ENCODE results near the gene SRRM4. TPM values are rescaled to one million over a fixed set of nuclear protein-coding genes. Genes with fewer than 3 reads are reported as not detected.

SRRM4 gene
- total and polyA plus RNA-seq, 2 experiments from 2014 or later = 0.53 to 0.63 TPM

DNA sequence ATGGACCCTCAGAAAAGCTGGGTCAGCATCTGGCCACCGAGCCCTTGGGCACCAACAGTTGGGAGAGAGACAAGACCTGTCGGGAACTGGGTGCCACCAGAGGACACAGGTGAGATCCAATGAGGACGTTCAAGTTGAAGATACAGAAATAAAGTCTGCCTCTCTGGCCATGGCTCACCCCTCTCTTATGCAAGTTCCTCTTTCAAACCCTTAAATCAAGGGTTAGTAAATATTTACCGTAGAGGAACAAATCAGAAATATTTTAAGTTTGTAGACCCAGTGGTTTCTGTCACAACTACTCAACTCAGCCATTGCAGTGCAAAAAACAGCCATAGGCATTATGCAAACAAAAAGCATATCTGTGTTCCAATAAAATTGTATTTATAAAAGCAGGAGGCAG is 120.9 kb downstream of the SRRM4 start:
- H3K36me3 Mint-ChIP-seq (ENCODE audit: low read depth) = peaks cover 24% of the 10 kb centered on the region
- Histone ChIP-seq H2AFZ (no peak overlapping the region), H3K4me2 (no peak overlapping the region), H3K27me3 (ENCODE audit: insufficient read depth) (no peaks in the 10 kb centered on the region), H3K27ac (ENCODE audit: low read depth) (no peak overlapping the region), H3K36me3 (ENCODE audit: insufficient read depth) (no peaks in the 10 kb centered on the region), H3K9me2 (ENCODE audit: insufficient read depth) (no peaks in the 10 kb centered on the region), H4K20me1 (replicated peaks; ENCODE audit: insufficient read depth) (no peaks in the 10 kb centered on the region), H3K4me3 (no peak overlapping the region), H3F3A (replicated peaks; ENCODE audit: low read depth) (no peaks in the 10 kb centered on the region), H3K79me2 (replicated peaks; ENCODE audit: insufficient read depth) (no peaks in the 10 kb centered on the region), H3K4me1 (ENCODE audit: insufficient read depth) (no peaks in the 10 kb centered on the region)
- H3K4me1 Mint-ChIP-seq = peaks cover 5% of the 10 kb centered on the region; the same call in 2 of the 3 replicates
- H3K9me3 Mint-ChIP-seq = peaks cover 23% of the 10 kb centered on the region
- TF ChIP-seq STAT1 (IDR thresholded peaks at IDR 0.05; ENCODE audit: unreplicated experiment) = no peak
- no peak for TF ChIP-seq EZH2 (IDR thresholded peaks at IDR 0.05; ENCODE audit: low read depth, unreplicated experiment)
- TF ChIP-seq JUNB (IDR thresholded peaks at IDR 0.05; ENCODE audit: unreplicated experiment) = no peak
- TF ChIP-seq, protein P1, sequence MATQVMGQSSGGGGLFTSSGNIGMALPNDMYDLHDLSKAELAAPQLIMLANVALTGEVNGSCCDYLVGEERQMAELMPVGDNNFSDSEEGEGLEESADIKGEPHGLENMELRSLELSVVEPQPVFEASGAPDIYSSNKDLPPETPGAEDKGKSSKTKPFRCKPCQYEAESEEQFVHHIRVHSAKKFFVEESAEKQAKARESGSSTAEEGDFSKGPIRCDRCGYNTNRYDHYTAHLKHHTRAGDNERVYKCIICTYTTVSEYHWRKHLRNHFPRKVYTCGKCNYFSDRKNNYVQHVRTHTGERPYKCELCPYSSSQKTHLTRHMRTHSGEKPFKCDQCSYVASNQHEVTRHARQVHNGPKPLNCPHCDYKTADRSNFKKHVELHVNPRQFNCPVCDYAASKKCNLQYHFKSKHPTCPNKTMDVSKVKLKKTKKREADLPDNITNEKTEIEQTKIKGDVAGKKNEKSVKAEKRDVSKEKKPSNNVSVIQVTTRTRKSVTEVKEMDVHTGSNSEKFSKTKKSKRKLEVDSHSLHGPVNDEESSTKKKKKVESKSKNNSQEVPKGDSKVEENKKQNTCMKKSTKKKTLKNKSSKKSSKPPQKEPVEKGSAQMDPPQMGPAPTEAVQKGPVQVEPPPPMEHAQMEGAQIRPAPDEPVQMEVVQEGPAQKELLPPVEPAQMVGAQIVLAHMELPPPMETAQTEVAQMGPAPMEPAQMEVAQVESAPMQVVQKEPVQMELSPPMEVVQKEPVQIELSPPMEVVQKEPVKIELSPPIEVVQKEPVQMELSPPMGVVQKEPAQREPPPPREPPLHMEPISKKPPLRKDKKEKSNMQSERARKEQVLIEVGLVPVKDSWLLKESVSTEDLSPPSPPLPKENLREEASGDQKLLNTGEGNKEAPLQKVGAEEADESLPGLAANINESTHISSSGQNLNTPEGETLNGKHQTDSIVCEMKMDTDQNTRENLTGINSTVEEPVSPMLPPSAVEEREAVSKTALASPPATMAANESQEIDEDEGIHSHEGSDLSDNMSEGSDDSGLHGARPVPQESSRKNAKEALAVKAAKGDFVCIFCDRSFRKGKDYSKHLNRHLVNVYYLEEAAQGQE (IDR thresholded peaks at IDR 0.05; ENCODE audit: unreplicated experiment) = no peak
- no peak for TF ChIP-seq POLR2AphosphoS5 (IDR thresholded peaks at IDR 0.05; ENCODE audit: low read depth)
- no peak for TF ChIP-seq ZNF114 (CRISPR knock-in tag; IDR thresholded peaks at IDR 0.05)
- TF ChIP-seq ZNF331 (CRISPR knock-in tag; IDR thresholded peaks at IDR 0.05; ENCODE audit: low read depth) = no peak
- TF ChIP-seq, protein P2, sequence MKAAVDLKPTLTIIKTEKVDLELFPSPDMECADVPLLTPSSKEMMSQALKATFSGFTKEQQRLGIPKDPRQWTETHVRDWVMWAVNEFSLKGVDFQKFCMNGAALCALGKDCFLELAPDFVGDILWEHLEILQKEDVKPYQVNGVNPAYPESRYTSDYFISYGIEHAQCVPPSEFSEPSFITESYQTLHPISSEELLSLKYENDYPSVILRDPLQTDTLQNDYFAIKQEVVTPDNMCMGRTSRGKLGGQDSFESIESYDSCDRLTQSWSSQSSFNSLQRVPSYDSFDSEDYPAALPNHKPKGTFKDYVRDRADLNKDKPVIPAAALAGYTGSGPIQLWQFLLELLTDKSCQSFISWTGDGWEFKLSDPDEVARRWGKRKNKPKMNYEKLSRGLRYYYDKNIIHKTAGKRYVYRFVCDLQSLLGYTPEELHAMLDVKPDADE (IDR thresholded peaks at IDR 0.05) = no peak
- TF ChIP-seq EZH2phosphoT487 (IDR thresholded peaks at IDR 0.05; ENCODE audit: unreplicated experiment) = no peak
- no peak for TF ChIP-seq CREB1 (CRISPR knock-in tag; IDR thresholded peaks at IDR 0.05; ENCODE audit: low read depth)
- TF ChIP-seq, protein P3, sequence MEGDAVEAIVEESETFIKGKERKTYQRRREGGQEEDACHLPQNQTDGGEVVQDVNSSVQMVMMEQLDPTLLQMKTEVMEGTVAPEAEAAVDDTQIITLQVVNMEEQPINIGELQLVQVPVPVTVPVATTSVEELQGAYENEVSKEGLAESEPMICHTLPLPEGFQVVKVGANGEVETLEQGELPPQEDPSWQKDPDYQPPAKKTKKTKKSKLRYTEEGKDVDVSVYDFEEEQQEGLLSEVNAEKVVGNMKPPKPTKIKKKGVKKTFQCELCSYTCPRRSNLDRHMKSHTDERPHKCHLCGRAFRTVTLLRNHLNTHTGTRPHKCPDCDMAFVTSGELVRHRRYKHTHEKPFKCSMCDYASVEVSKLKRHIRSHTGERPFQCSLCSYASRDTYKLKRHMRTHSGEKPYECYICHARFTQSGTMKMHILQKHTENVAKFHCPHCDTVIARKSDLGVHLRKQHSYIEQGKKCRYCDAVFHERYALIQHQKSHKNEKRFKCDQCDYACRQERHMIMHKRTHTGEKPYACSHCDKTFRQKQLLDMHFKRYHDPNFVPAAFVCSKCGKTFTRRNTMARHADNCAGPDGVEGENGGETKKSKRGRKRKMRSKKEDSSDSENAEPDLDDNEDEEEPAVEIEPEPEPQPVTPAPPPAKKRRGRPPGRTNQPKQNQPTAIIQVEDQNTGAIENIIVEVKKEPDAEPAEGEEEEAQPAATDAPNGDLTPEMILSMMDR (conservative IDR thresholded peaks at IDR 0.05; ENCODE audit: low read depth in 2 of 2) = no peak
- TF ChIP-seq NANOG (IDR thresholded peaks at IDR 0.05; ENCODE audit: borderline replicate concordance) = no peak
- TF ChIP-seq, protein P4, sequence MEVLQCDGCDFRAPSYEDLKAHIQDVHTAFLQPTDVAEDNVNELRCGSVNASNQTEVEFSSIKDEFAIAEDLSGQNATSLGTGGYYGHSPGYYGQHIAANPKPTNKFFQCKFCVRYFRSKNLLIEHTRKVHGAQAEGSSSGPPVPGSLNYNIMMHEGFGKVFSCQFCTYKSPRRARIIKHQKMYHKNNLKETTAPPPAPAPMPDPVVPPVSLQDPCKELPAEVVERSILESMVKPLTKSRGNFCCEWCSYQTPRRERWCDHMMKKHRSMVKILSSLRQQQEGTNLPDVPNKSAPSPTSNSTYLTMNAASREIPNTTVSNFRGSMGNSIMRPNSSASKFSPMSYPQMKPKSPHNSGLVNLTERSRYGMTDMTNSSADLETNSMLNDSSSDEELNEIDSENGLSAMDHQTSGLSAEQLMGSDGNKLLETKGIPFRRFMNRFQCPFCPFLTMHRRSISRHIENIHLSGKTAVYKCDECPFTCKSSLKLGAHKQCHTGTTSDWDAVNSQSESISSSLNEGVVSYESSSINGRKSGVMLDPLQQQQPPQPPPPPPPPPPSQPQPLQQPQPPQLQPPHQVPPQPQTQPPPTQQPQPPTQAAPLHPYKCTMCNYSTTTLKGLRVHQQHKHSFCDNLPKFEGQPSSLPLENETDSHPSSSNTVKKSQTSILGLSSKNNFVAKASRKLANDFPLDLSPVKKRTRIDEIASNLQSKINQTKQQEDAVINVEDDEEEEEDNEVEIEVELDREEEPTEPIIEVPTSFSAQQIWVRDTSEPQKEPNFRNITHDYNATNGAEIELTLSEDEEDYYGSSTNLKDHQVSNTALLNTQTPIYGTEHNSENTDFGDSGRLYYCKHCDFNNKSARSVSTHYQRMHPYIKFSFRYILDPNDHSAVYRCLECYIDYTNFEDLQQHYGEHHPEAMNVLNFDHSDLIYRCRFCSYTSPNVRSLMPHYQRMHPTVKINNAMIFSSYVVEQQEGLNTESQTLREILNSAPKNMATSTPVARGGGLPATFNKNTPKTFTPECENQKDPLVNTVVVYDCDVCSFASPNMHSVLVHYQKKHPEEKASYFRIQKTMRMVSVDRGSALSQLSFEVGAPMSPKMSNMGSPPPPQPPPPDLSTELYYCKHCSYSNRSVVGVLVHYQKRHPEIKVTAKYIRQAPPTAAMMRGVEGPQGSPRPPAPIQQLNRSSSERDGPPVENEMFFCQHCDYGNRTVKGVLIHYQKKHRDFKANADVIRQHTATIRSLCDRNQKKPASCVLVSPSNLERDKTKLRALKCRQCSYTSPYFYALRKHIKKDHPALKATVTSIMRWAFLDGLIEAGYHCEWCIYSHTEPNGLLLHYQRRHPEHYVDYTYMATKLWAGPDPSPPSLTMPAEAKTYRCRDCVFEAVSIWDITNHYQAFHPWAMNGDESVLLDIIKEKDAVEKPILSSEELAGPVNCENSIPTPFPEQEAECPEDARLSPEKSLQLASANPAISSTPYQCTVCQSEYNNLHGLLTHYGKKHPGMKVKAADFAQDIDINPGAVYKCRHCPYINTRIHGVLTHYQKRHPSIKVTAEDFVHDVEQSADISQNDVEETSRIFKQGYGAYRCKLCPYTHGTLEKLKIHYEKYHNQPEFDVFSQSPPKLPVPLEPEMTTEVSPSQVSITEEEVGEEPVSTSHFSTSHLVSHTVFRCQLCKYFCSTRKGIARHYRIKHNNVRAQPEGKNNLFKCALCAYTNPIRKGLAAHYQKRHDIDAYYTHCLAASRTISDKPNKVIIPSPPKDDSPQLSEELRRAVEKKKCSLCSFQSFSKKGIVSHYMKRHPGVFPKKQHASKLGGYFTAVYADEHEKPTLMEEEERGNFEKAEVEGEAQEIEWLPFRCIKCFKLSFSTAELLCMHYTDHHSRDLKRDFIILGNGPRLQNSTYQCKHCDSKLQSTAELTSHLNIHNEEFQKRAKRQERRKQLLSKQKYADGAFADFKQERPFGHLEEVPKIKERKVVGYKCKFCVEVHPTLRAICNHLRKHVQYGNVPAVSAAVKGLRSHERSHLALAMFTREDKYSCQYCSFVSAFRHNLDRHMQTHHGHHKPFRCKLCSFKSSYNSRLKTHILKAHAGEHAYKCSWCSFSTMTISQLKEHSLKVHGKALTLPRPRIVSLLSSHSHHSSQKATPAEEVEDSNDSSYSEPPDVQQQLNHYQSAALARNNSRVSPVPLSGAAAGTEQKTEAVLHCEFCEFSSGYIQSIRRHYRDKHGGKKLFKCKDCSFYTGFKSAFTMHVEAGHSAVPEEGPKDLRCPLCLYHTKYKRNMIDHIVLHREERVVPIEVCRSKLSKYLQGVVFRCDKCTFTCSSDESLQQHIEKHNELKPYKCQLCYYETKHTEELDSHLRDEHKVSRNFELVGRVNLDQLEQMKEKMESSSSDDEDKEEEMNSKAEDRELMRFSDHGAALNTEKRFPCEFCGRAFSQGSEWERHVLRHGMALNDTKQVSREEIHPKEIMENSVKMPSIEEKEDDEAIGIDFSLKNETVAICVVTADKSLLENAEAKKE (CRISPR knock-in tag; IDR thresholded peaks at IDR 0.05) = no peak
- ATAC-seq (no peak), DNase-seq (ENCODE audit: low spot score) (no peak)
- H3K4me3 Mint-ChIP-seq = no peak overlapping the region
- H3K27me3 Mint-ChIP-seq (ENCODE audit: insufficient read depth, low read depth, poor library complexity) = no peaks in the 10 kb centered on the region
- H3K27ac Mint-ChIP-seq = no peak overlapping the region
